ENCODE data around the gene NCS1.

The NCS1 gene

GRCh38 chr9:130240410-130241197 is 68.4 kb downstream of the NCS1 start:
- no peak overlapping the region for H3K27ac ChIP-seq
- no peaks in the 10 kb centered on the region for H3K36me3 ChIP-seq
- TF ChIP-seq CTCF (IDR thresholded peaks at IDR 0.05) = no peak
- no peaks in the 10 kb centered on the region for H3K9me3 ChIP-seq
- peaks cover 0 to 5% of the 10 kb centered on the region in 2 experiments for H3K4me1 ChIP-seq (ENCODE audit: control insufficient read depth in 1 of 2, insufficient read depth in 1 of 2, low read depth in 1 of 2, low read length in 1 of 2)
- H3K4me3 ChIP-seq (ENCODE audit: low read depth in 1 of 2, low read length in 1 of 2) = no peak overlapping the region
- no peaks in the 10 kb centered on the region for H3K27me3 ChIP-seq

- no peak for TF ChIP-seq CTCF (IDR thresholded peaks at IDR 0.05)
- no peak overlapping the region for H3K4me3 ChIP-seq (ENCODE audit: low read depth in 1 of 2, low read length in 1 of 2)
Measured at GRCh38 chr9:130241198-130241535, 69.0 kb downstream of the NCS1 start.

GRCh38 chr9:130242270-130243014 is 70.2 kb downstream of the NCS1 start:
- H3K4me1 ChIP-seq (ENCODE audit: control insufficient read depth in 1 of 2, insufficient read depth in 1 of 2, low read depth in 1 of 2, low read length in 1 of 2) = no peaks in the 10 kb centered on the region
- H3K27me3 ChIP-seq = no peaks in the 10 kb centered on the region
- no peak overlapping the region for H3K4me3 ChIP-seq (ENCODE audit: low read depth in 1 of 2, low read length in 1 of 2)
- no peaks in the 10 kb centered on the region for H3K9me3 ChIP-seq
- H3K36me3 ChIP-seq = no peaks in the 10 kb centered on the region
- no peak for TF ChIP-seq CTCF (IDR thresholded peaks at IDR 0.05)
- no peak overlapping the region for H3K27ac ChIP-seq

More at GRCh38 chr9:130241198-130241535, 69.0 kb downstream of the NCS1 start:
- Histone ChIP-seq H3K9me3 (no peaks in the 10 kb centered on the region), H3K27me3 (no peaks in the 10 kb centered on the region), H3K27ac (no peak overlapping the region), H3K36me3 (no peaks in the 10 kb centered on the region), H3K4me1 (ENCODE audit: control insufficient read depth in 1 of 2, insufficient read depth in 1 of 2, low read depth in 1 of 2, low read length in 1 of 2) (peaks cover 0 to under 1% of the 10 kb centered on the region in 2 experiments)

- no peak overlapping the region for H3K27ac ChIP-seq
- peak; percentile 88 for TF ChIP-seq CTCF (IDR thresholded peaks at IDR 0.05)
Measured at GRCh38 chr9:130243015-130243881, 71.0 kb downstream of the NCS1 start.

GRCh38 chr9:130243882-130244170 is 71.6 kb downstream of the NCS1 start:
- no peak for TF ChIP-seq CTCF (IDR thresholded peaks at IDR 0.05)
- no peaks in the 10 kb centered on the region for H3K9me3 ChIP-seq
- no peak overlapping the region for H3K27ac ChIP-seq
- H3K4me3 ChIP-seq (ENCODE audit: low read depth in 1 of 2, low read length in 1 of 2) = no peak overlapping the region
- H3K27me3 ChIP-seq = no peaks in the 10 kb centered on the region
- no peaks in the 10 kb centered on the region for H3K36me3 ChIP-seq
- no peaks in the 10 kb centered on the region for H3K4me1 ChIP-seq (ENCODE audit: control insufficient read depth in 1 of 2, insufficient read depth in 1 of 2, low read depth in 1 of 2, low read length in 1 of 2)

More at GRCh38 chr9:130243015-130243881, 71.0 kb downstream of the NCS1 start:
- no peak overlapping the region for H3K4me3 ChIP-seq (ENCODE audit: low read depth in 1 of 2, low read length in 1 of 2)
- no peaks in the 10 kb centered on the region for H3K9me3 ChIP-seq
- H3K27me3 ChIP-seq = no peaks in the 10 kb centered on the region
- H3K36me3 ChIP-seq = no peaks in the 10 kb centered on the region
- H3K4me1 ChIP-seq (ENCODE audit: control insufficient read depth in 1 of 2, insufficient read depth in 1 of 2, low read depth in 1 of 2, low read length in 1 of 2) = no peaks in the 10 kb centered on the region

Data from neutrophil (primary cell).